WERI-Rb-1 (cell line): ENCODE results near the gene VDAC2.
"Not testable (repeated sequence)": the region's sequence is repeated elsewhere in the genome, so short reads cannot be mapped to it uniquely, and the experiment has no call there.

Experiments
- DNase-seq: peaks from one replicate; pipeline ENCODE4 v3.0.0-alpha.2; 2020
- H3K27ac ChIP-seq: fragments of 250-450 bp; sonication (Bioruptor Pico); 2 replicates; pipeline ENCODE4 v1.5.1; 2020; ENCODE audit warnings: mild to moderate bottlenecking, moderate library complexity
- H3K27me3 ChIP-seq: fragments of 250-450 bp; sonication (Bioruptor Pico); 2 replicates; pipeline ENCODE4 v1.5.1; 2021; ENCODE audit warnings: mild to moderate bottlenecking, low read depth, moderate library complexity; ENCODE audit not compliant: insufficient read depth, severe bottlenecking
- H3K36me3 ChIP-seq: fragments of 250-450 bp; sonication (Bioruptor Pico); 2 replicates; pipeline ENCODE4 v1.5.1; 2020; ENCODE audit warnings: mild to moderate bottlenecking, moderate library complexity
- H3K4me3 ChIP-seq: 2 replicates; pipeline ENCODE4 v1.5.1; 2011; ENCODE audit warnings: low read depth, mild to moderate bottlenecking, control low read depth, low read length
- H3K9me3 ChIP-seq: fragments of 250-450 bp; sonication (Bioruptor Pico); 2 replicates; pipeline ENCODE4 v1.5.1; 2021; ENCODE audit warnings: mild to moderate bottlenecking, moderate library complexity; ENCODE audit not compliant: severe bottlenecking
- TF ChIP-seq, protein P1 (sequence below): IDR thresholded peaks from 2 replicates; pipeline ENCODE4 v1.5.1; 2011; ENCODE audit warnings: low read depth, mild to moderate bottlenecking, control low read depth, inconsistent platforms, low read length

VDAC2 gene

DNA sequence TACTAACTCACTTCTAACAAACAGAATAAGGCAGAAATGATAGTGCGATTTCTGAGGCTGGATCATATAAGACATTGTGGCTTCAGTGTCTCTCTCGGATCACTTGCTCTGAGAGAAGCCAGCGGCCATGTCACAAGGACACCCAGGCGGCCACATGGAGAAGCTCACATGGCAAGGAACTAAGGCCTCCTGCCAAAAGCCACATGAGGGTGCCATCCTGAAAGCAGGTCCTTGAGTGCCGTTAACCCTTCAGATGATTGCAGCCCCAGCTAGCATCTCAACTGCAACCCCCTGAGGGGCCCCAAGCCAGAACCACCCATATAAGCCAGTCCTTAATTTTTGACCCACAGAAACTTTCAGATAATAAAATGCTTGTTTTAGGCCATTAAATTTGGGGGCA, 6.9 kb upstream of the VDAC2 start:
- no peak overlapping the region for H3K4me3 ChIP-seq
- no peak for DNase-seq
- H3K36me3 ChIP-seq = no peaks in the 10 kb centered on the region
- TF ChIP-seq, protein P1, sequence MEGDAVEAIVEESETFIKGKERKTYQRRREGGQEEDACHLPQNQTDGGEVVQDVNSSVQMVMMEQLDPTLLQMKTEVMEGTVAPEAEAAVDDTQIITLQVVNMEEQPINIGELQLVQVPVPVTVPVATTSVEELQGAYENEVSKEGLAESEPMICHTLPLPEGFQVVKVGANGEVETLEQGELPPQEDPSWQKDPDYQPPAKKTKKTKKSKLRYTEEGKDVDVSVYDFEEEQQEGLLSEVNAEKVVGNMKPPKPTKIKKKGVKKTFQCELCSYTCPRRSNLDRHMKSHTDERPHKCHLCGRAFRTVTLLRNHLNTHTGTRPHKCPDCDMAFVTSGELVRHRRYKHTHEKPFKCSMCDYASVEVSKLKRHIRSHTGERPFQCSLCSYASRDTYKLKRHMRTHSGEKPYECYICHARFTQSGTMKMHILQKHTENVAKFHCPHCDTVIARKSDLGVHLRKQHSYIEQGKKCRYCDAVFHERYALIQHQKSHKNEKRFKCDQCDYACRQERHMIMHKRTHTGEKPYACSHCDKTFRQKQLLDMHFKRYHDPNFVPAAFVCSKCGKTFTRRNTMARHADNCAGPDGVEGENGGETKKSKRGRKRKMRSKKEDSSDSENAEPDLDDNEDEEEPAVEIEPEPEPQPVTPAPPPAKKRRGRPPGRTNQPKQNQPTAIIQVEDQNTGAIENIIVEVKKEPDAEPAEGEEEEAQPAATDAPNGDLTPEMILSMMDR = no peak
- no peaks in the 10 kb centered on the region for H3K9me3 ChIP-seq
- no peak overlapping the region for H3K27ac ChIP-seq
- no peaks in the 10 kb centered on the region for H3K27me3 ChIP-seq

DNA sequence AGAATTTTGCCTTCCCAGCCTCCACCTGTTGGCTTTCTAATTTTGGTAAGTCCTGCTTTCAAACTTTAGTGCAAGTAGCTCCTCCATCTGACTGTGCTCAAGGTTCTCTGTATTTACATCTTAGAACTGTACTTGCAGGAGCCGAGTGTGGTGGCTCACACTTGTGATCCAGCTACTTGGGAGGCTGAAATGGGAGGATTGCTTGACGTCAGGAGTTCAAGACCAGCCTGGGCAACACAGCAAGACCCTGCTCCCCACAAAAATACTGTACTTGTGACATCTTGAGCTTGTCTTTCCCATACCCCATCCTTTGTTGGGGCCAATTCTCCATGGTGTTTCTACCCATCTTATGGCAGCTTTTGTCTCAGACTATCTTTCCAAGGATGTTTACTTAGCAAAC, 4.7 kb upstream of the VDAC2 start:
- Histone ChIP-seq H3K27ac (no peak overlapping the region), H3K27me3 (no peaks in the 10 kb centered on the region), H3K4me3 (no peak overlapping the region), H3K9me3 (no peaks in the 10 kb centered on the region), H3K36me3 (peaks cover 3% of the 10 kb centered on the region)
- TF ChIP-seq, protein P1 = no peak
- no peak for DNase-seq

DNA sequence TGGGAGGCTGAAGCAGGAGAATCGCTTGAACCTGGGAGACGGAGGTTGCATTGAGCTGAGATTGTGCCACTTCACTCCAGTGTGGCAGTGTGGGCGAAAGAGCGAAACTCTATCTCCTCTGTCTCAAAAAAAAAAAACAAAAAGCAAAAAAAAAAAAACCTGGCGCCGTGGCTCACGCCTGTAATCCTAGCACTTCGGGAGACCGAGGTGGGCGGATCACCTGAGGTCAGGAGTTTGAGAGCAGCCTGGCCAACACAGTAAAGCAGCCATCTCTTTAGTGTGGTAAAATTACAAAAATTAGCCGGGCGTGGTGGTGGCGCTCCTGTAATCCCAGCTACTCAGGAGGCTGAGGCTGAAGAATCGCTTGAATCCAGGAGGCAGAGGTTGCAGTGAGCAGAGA, 4.0 kb upstream of the VDAC2 start:
- not testable (repeated sequence) for H3K36me3 ChIP-seq, H3K9me3 ChIP-seq, H3K27ac ChIP-seq, H3K4me3 ChIP-seq, DNase-seq, H3K27me3 ChIP-seq

DNA sequence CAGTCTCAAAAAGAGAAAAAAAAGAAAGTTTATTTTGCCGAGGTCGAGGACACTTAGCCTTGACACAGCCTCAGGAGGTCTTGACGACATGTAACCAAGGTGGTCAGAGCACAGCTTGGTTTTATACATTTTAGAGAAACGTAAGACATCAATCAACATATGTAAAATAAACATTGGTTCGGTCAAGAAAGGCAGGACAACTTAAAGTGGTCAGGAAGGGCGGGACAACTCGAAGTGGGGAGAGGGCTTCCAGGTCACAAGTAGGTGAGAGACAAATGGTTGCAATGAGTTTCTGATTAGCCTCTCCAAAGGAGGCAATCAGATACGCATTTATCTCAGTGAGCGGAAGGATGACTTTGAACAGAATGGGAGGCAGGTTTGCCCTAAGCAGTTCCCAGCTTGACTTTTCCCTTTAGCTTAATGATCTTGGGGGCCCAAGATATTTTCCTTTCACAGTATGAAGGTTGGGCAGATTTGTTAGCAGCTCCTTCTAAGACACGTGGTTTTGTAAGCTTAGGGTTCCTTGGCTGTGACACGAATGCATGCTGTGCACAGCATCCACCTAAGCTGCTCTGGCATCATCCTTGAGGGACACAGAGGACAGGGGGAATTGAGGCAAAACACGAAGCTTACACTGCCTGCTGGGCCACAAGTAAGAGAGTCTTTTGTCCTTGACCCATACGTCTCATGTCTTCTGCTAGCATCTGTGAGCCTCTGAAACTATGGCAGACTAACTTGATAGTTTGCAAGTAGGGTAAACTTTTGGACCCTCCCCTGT, 3.3 kb upstream of the VDAC2 start:
- no peaks in the 10 kb centered on the region for H3K27me3 ChIP-seq
- TF ChIP-seq, protein P1 = no peak
- H3K36me3 ChIP-seq = peaks cover 13% of the 10 kb centered on the region
- no peak overlapping the region for H3K4me3 ChIP-seq
- DNase-seq = no peak
- no peak overlapping the region for H3K27ac ChIP-seq
- no peaks in the 10 kb centered on the region for H3K9me3 ChIP-seq

DNA sequence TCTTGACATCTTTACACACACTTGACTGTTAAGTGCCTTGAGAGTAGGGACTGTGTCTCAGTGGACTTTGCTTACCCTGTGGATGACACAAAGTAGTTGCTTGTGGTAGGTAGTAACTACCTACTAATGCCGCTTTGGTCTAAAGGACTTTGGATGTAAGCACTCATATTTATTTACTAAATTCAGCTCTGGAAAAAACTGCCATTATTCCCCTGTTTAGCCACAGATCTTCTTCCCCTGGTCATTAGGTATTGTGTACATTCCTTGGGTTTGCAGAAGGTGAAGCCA, 2.8 kb upstream of the VDAC2 start:
- Histone ChIP-seq H3K4me3 (no peak overlapping the region), H3K9me3 (no peaks in the 10 kb centered on the region), H3K27ac (no peak overlapping the region), H3K36me3 (peaks cover 18% of the 10 kb centered on the region), H3K27me3 (no peaks in the 10 kb centered on the region)
- TF ChIP-seq, protein P1 = no peak
- no peak for DNase-seq

DNA sequence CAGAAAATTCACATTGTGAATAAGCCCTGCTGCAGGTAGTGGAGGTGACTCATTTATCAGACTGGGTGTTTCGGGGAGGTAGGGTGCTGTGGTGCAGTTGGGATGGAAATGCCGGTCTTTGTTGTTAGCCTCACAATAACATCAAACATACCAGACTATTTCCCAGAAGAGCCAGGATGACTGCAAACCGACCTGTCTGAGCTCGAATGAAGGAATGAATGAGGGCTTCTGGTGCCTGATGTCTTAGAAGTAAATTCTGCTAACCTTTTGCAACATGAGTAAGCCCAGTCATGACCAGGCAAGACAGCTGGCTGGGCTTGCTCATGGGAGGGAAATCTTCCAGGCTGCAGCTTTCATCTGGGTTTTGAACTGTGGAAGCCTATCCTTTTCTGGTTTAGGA, 2.4 kb upstream of the VDAC2 start:
- H3K4me3 ChIP-seq = no peak overlapping the region
- H3K27ac ChIP-seq = no peak overlapping the region
- H3K9me3 ChIP-seq = no peaks in the 10 kb centered on the region
- H3K36me3 ChIP-seq = peaks cover 22% of the 10 kb centered on the region
- no peak for DNase-seq
- TF ChIP-seq, protein P1 = no peak
- no peaks in the 10 kb centered on the region for H3K27me3 ChIP-seq
